H9 (cell line): ENCODE measurements around the gene MSH3. TPM values are rescaled to one million over a fixed set of nuclear protein-coding genes. Genes with fewer than 3 reads are reported as not detected.

ENCODE experiments used
- DNase-seq: peaks from one replicate; pipeline ENCODE4 v3.0.0-alpha.2; 2017
- H2AFZ ChIP-seq: one replicate; pipeline ENCODE4 v1.6.1; 2013; ENCODE audit warnings: mild to moderate bottlenecking, low read length, control low read depth, moderate library complexity
- H2AK5ac ChIP-seq: 2 replicates; pipeline ENCODE4 v1.6.1; 2013; ENCODE audit warnings: low read length, control low read depth, mixed read lengths; ENCODE audit not compliant: insufficient read length
- H2BK120ac ChIP-seq: one replicate; pipeline ENCODE4 v1.6.1; 2013; ENCODE audit warnings: low read depth, mild to moderate bottlenecking, low read length, control low read depth, inconsistent platforms; ENCODE audit not compliant: poor library complexity, severe bottlenecking
- H2BK12ac ChIP-seq: 2 replicates; pipeline ENCODE4 v1.6.1; 2013; ENCODE audit warnings: low read length, control low read depth, mixed read lengths, low read depth; ENCODE audit not compliant: insufficient read length
- H2BK15ac ChIP-seq: 2 replicates; pipeline ENCODE4 v1.6.1; 2013; ENCODE audit warnings: low read depth, low read length, control low read depth
- H2BK20ac ChIP-seq: one replicate; pipeline ENCODE4 v1.6.1; 2013; ENCODE audit warnings: low read depth, mild to moderate bottlenecking, low read length, control low read depth, inconsistent platforms; ENCODE audit not compliant: poor library complexity, severe bottlenecking
- H2BK5ac ChIP-seq: 2 replicates; pipeline ENCODE4 v1.6.1; 2013; ENCODE audit warnings: low read length, control low read depth, mixed read lengths; ENCODE audit not compliant: insufficient read length
- H3K14ac ChIP-seq: 2 replicates; pipeline ENCODE4 v1.6.1; 2013; ENCODE audit warnings: low read length, control low read depth; ENCODE audit not compliant: insufficient read depth
- H3K18ac ChIP-seq: 2 replicates; pipeline ENCODE4 v1.6.1; 2013; ENCODE audit warnings: low read depth, mild to moderate bottlenecking, mixed read lengths, low read length, control low read depth; ENCODE audit not compliant: insufficient read length
- H3K23ac ChIP-seq: 2 replicates; pipeline ENCODE4 v1.6.1; 2013; ENCODE audit warnings: low read length, control low read depth, mixed read lengths, low read depth; ENCODE audit not compliant: insufficient read length
- H3K23me2 ChIP-seq: 2 replicates; pipeline ENCODE4 v1.6.1; 2013; ENCODE audit warnings: low read depth, mild to moderate bottlenecking, mixed read lengths, low read length, control low read depth; ENCODE audit not compliant: insufficient read length, poor library complexity, severe bottlenecking
- H3K27ac ChIP-seq: 2 replicates; pipeline ENCODE4 v1.5.1; 2013; ENCODE audit warnings: low read length, control low read depth, mixed read lengths, low read depth; ENCODE audit not compliant: insufficient read length
- H3K27me3 ChIP-seq: 2 replicates; pipeline ENCODE4 v1.6.1; 2013; ENCODE audit warnings: low read length, control low read depth, inconsistent platforms; ENCODE audit not compliant: insufficient read depth
- H3K4ac ChIP-seq: 2 replicates; pipeline ENCODE4 v1.6.1; 2013; ENCODE audit warnings: low read depth, mild to moderate bottlenecking, control low read depth, inconsistent platforms, low read length, moderate library complexity
- H3K4me1 ChIP-seq: 2 replicates; pipeline ENCODE4 v1.6.1; 2013; ENCODE audit warnings: low read length, control low read depth, inconsistent platforms; ENCODE audit not compliant: insufficient read depth
- H3K4me2 ChIP-seq: 2 replicates; pipeline ENCODE4 v1.6.1; 2013; ENCODE audit warnings: low read length, control low read depth, mixed read lengths; ENCODE audit not compliant: insufficient read length, insufficient read depth
- H3K56ac ChIP-seq: 2 replicates; pipeline ENCODE4 v1.6.1; 2013; ENCODE audit warnings: low read depth, mild to moderate bottlenecking, mixed read lengths, low read length, control low read depth; ENCODE audit not compliant: insufficient read length
- H3K79me1 ChIP-seq: 2 replicates; pipeline ENCODE4 v1.6.1; 2013; ENCODE audit warnings: low read depth, mild to moderate bottlenecking, moderate library complexity, low read length, control low read depth, inconsistent platforms; ENCODE audit not compliant: insufficient read depth, poor library complexity, severe bottlenecking
- H3K79me2 ChIP-seq: 2 replicates; pipeline ENCODE4 v1.6.1; 2013; ENCODE audit warnings: low read length, control low read depth, inconsistent platforms; ENCODE audit not compliant: insufficient read depth
- H3K9ac ChIP-seq: 2 replicates; pipeline ENCODE4 v1.6.1; 2013; ENCODE audit warnings: low read length, control low read depth, mixed read lengths; ENCODE audit not compliant: insufficient read length; ENCODE audit errors: extremely low read depth
- H3K9me3 ChIP-seq: one replicate; pipeline ENCODE4 v1.6.1; 2013; ENCODE audit warnings: low read depth, low read length, inconsistent platforms; ENCODE audit not compliant: control insufficient read depth
- H3T11ph ChIP-seq: one replicate; pipeline ENCODE4 v1.6.1; 2013; ENCODE audit warnings: mild to moderate bottlenecking, low read length, control low read depth, inconsistent platforms
- H4K20me1 ChIP-seq: one replicate; pipeline ENCODE4 v1.6.1; 2013; ENCODE audit not compliant: control insufficient read depth, insufficient read length, insufficient read depth
- H4K5ac ChIP-seq: 2 replicates; pipeline ENCODE4 v1.6.1; 2013; ENCODE audit warnings: low read depth, mild to moderate bottlenecking, mixed read lengths, low read length, control low read depth; ENCODE audit not compliant: insufficient read length
- H4K8ac ChIP-seq: replicated peaks from 2 replicates; pipeline ENCODE4 v1.6.1; 2013; ENCODE audit warnings: low read length, control low read depth, mixed read lengths, low read depth; ENCODE audit not compliant: insufficient read length
- H4K91ac ChIP-seq: 2 replicates; pipeline ENCODE4 v1.6.1; 2013; ENCODE audit warnings: low read depth, mild to moderate bottlenecking, moderate library complexity, mixed read lengths, low read length, control low read depth; ENCODE audit not compliant: insufficient read length
- H3K27ac Mint-ChIP-seq, 3 experiments: 2 replicates in 2 of 3; 3 replicates in 1 of 3; pipeline ENCODE4 v1.8.0; 2020 to 2021; ENCODE audit warnings: mixed read lengths in 3 of 3, mild to moderate bottlenecking in 1 of 3, moderate library complexity in 1 of 3
- H3K27me3 Mint-ChIP-seq: 2 replicates; pipeline ENCODE4 v1.8.0; 2021; ENCODE audit warnings: low read depth, mild to moderate bottlenecking, moderate library complexity, mixed read lengths
- H3K36me3 Mint-ChIP-seq, 3 experiments: 2 replicates in 2 of 3; 3 replicates in 1 of 3; pipeline ENCODE4 v1.8.0; 2020 to 2021; ENCODE audit warnings: low read depth in 3 of 3, mixed read lengths in 3 of 3; ENCODE audit not compliant: insufficient read depth in 1 of 3
- H3K4me1 Mint-ChIP-seq, 2 experiments: 2 replicates each; pipeline ENCODE4 v1.8.0; 2020; ENCODE audit warnings: mixed read lengths in 2 of 2
- H3K4me3 Mint-ChIP-seq, 2 experiments: 2 replicates in 1 of 2; 3 replicates in 1 of 2; pipeline ENCODE4 v1.8.0; 2020 to 2021; ENCODE audit warnings: mild to moderate bottlenecking in 2 of 2, mixed read lengths in 2 of 2, moderate library complexity in 1 of 2
- H3K9me3 Mint-ChIP-seq, 2 experiments: 2 replicates in 1 of 2; 3 replicates in 1 of 2; pipeline ENCODE4 v1.8.0; 2020; ENCODE audit warnings: mild to moderate bottlenecking in 2 of 2, mixed read lengths in 2 of 2, moderate library complexity in 1 of 2
- WGBS: extraction: QIAGEN DNeasy Blood & Tissue Kit; methylation state at CpG from one replicate; pipeline ENCODE4 v1.1.7; 2013; ENCODE audit warnings: missing lambda C conversion rate, low lambda C conversion rate, mixed read lengths; ENCODE audit not compliant: insufficient read length; ENCODE audit errors: extremely low coverage; 5-methylcytosine and 5-hydroxymethylcytosine counted together
- total RNA-seq: library from RNA; stranded (reverse); gene quantifications from 2 replicates; pipeline ENCODE4 v1.2.1, GENCODE V29; 2021
- TF ChIP-seq, protein P1 (sequence below): fragments of 200-600 bp; sonication (generic); conservative IDR thresholded peaks from 3 replicates; pipeline ENCODE4 v1.8.0; 2021; ENCODE audit warnings: antibody characterized with exemption, mild to moderate bottlenecking

MSH3 gene
- total RNA-seq, 1 experiment from 2014 or later = 17.3 TPM

DNA sequence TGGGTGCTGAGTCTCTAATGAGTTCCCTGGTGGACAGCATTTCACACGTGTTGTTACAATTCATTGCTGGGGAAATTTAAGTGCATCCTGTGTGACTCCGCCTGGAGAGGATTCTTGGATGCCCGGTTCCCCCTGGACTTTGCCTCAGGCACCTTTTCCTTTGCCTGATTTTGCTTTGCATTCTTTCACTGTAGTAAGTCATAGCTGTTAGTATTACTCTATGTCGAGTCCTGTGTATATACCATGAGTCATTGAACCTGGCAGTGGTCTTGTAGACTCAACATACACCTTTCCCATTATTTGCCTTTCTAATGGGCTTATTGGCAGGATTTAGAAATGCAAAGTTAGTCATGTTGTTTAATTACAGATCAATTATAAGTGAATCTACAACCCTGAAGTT, 82.3 kb downstream of the MSH3 start:
- no peak overlapping the region for H2BK20ac ChIP-seq
- H3K79me1 ChIP-seq = no peaks in the 10 kb centered on the region
- no peak overlapping the region for H3K56ac ChIP-seq
- no peak overlapping the region for H4K8ac ChIP-seq
- Mint-ChIP-seq H3K4me1 (0 out of 4 replicates have a peak, but pooled peaks cover 0 to 4% of the 10 kb centered on the region in 2 experiments), H3K36me3 (peaks cover 0 to 4% (median 3%) of the 10 kb centered on the region in 3 experiments; a peak in 2 of 7 replicates), H3K27me3 (no peaks in the 10 kb centered on the region), H3K4me3 (no peak overlapping the region), H3K27ac (no peak overlapping the region), H3K9me3 (no peaks in the 10 kb centered on the region)
- H3K79me2 ChIP-seq = no peaks in the 10 kb centered on the region
- no peak overlapping the region for H3K9ac ChIP-seq
- H4K20me1 ChIP-seq = no peaks in the 10 kb centered on the region
- no peak overlapping the region for H2BK15ac ChIP-seq
- H3K23ac ChIP-seq = no peak overlapping the region
- no peak overlapping the region for H3K14ac ChIP-seq
- no peak overlapping the region for H2AK5ac ChIP-seq
- H3K4me2 ChIP-seq = no peak overlapping the region
- H3K4ac ChIP-seq = no peak overlapping the region
- DNase-seq = no peak
- H2BK120ac ChIP-seq = no peak overlapping the region
- H2AFZ ChIP-seq = no peak overlapping the region
- no peaks in the 10 kb centered on the region for H3K4me1 ChIP-seq
- no peak overlapping the region for H3K27ac ChIP-seq
- H3K18ac ChIP-seq = no peak overlapping the region
- H4K91ac ChIP-seq = no peak overlapping the region
- no peak overlapping the region for H2BK5ac ChIP-seq
- H4K5ac ChIP-seq = no peak overlapping the region
- no CpG with 5 or more reads among the region's 4 CpGs for WGBS
- no peak overlapping the region for H3T11ph ChIP-seq
- no peak overlapping the region for H2BK12ac ChIP-seq
- H3K23me2 ChIP-seq = no peaks in the 10 kb centered on the region
- H3K27me3 ChIP-seq = no peaks in the 10 kb centered on the region
- TF ChIP-seq, protein P1, sequence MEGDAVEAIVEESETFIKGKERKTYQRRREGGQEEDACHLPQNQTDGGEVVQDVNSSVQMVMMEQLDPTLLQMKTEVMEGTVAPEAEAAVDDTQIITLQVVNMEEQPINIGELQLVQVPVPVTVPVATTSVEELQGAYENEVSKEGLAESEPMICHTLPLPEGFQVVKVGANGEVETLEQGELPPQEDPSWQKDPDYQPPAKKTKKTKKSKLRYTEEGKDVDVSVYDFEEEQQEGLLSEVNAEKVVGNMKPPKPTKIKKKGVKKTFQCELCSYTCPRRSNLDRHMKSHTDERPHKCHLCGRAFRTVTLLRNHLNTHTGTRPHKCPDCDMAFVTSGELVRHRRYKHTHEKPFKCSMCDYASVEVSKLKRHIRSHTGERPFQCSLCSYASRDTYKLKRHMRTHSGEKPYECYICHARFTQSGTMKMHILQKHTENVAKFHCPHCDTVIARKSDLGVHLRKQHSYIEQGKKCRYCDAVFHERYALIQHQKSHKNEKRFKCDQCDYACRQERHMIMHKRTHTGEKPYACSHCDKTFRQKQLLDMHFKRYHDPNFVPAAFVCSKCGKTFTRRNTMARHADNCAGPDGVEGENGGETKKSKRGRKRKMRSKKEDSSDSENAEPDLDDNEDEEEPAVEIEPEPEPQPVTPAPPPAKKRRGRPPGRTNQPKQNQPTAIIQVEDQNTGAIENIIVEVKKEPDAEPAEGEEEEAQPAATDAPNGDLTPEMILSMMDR = no peak
- no peaks in the 10 kb centered on the region for H3K9me3 ChIP-seq
